HCT116 (cell line): ENCODE results near the gene NEK11. TPM values are rescaled to one million over a fixed set of nuclear protein-coding genes. Genes with fewer than 3 reads are reported as not detected.

Source experiments
- ATAC-seq: fragments of 200-7000 bp; cut with Tn5 transposase; 2 replicates; pipeline ENCODE4 v1.9.1; 2020; ENCODE audit warnings: mild to moderate bottlenecking, moderate library complexity
- BruUV-seq: library from RNA; stranded (reverse); fragments of 400-500 nt; replicated peaks from 2 replicates; lab custom pipeline; 2021; lab: Mats Ljungman, UMichigan
- CTCF ChIA-PET: fragments of 300-600 bp; sonication (Branson Sonifier 250); formaldehyde crosslinking; loops from one replicate; lab custom pipeline; 2021; ENCODE audit warnings: antibody characterized with exemption; lab: Charles Lee
- POLR2A ChIA-PET: fragments of 300-600, 350-600 bp; sonication (Branson Sonifier 250); formaldehyde crosslinking; loops from one replicate; lab custom pipeline; 2021; ENCODE audit warnings: antibody characterized with exemption; lab: Charles Lee
- RAD21 ChIA-PET, 2 experiments: fragments of 300-600 bp; sonication (Branson Sonifier 250); formaldehyde crosslinking; loops; one replicate each; lab custom pipeline; 2023; ENCODE audit warnings: low total read pairs in 2 of 2; ENCODE audit not compliant: uncharacterized antibody in 2 of 2, unreplicated experiment in 2 of 2, low non-redundant PET in 1 of 2; lab: Charles Lee
- DNase-seq: peaks from one replicate; pipeline ENCODE4 v3.0.0-alpha.2; 2010; ENCODE audit warnings: low read depth, low spot score
- H2AFZ ChIP-seq: fragments of 200-600 bp; shearing (Covaris generic), sonication (generic); 2 replicates; pipeline ENCODE4 v1.6.1; 2017; ENCODE audit warnings: low read depth, mixed run types, mixed read lengths, antibody characterized with exemption, low read length; ENCODE audit not compliant: poor library complexity, severe bottlenecking
- H3K27ac ChIP-seq: 2 replicates; pipeline ENCODE4 v1.5.1; 2012; ENCODE audit warnings: low read depth, low read length
- H3K27me3 ChIP-seq: fragments of 200-600 bp; sonication (generic); 2 replicates; pipeline ENCODE4 v1.6.1; 2016; ENCODE audit warnings: mixed run types, low read length, mixed read lengths; ENCODE audit not compliant: insufficient read depth
- H3K36me3 ChIP-seq, 2 experiments: fragments of 200-500 bp in 1 of 2; fragments of 200-600 bp in 1 of 2; sonication (Bioruptor generic) in 1 of 2; sonication (generic) in 1 of 2; 2 replicates each; pipeline versions ENCODE4 v1.5.1 to v1.6.1; 2014 to 2016; ENCODE audit warnings: low read length in 2 of 2, inconsistent platforms in 1 of 2, mixed read lengths in 1 of 2, mixed run types in 1 of 2; ENCODE audit not compliant: insufficient read depth in 2 of 2, control insufficient read depth in 1 of 2
- H3K4me1 ChIP-seq, 2 experiments: fragments of 200-600 bp in 1 of 2; sonication (generic) in 1 of 2; 2 replicates each; pipeline versions ENCODE4 v1.5.1 to v1.6.1; 2012 to 2017; ENCODE audit warnings: low read length in 2 of 2, inconsistent platforms in 1 of 2, mild to moderate bottlenecking in 1 of 2, mixed read lengths in 1 of 2, mixed run types in 1 of 2, moderate library complexity in 1 of 2; ENCODE audit not compliant: insufficient read depth in 2 of 2, control insufficient read depth in 1 of 2
- H3K4me2 ChIP-seq: fragments of 200-600 bp; sonication (generic); 2 replicates; pipeline ENCODE4 v1.6.1; 2017; ENCODE audit warnings: mixed run types, low read length, mixed read lengths
- H3K4me3 ChIP-seq, 2 experiments: fragments of 200-600 bp in 1 of 2; sonication (generic) in 1 of 2; replicated peaks in 1 of 2; 2 replicates each; pipeline ENCODE4 v1.5.1; 2011 to 2016; ENCODE audit warnings: low read length in 2 of 2, control low read depth in 1 of 2, low read depth in 1 of 2, mild to moderate bottlenecking in 1 of 2, mixed read lengths in 1 of 2, mixed run types in 1 of 2
- H3K79me2 ChIP-seq: fragments of 200-600 bp; sonication (generic); 2 replicates; pipeline ENCODE4 v1.6.1; 2017; ENCODE audit warnings: mild to moderate bottlenecking, mixed run types, low read length, moderate library complexity, mixed read lengths; ENCODE audit not compliant: insufficient read depth
- H3K9ac ChIP-seq: fragments of 200-600 bp; sonication (generic); 2 replicates; pipeline ENCODE4 v1.6.1; 2016; ENCODE audit warnings: low read length, mixed read lengths
- H3K9me2 ChIP-seq: fragments of 200-600 bp; sonication (generic), shearing (Covaris generic); 2 replicates; pipeline ENCODE4 v1.6.1; 2017; ENCODE audit warnings: mixed run types, mild to moderate bottlenecking, moderate library complexity; ENCODE audit not compliant: insufficient read depth
- H3K9me3 ChIP-seq, 2 experiments: fragments of 200-500 bp in 1 of 2; fragments of 200-600 bp in 1 of 2; sonication (Bioruptor generic) in 1 of 2; sonication (generic) in 1 of 2; 2 replicates each; pipeline ENCODE4 v1.6.1; 2014 to 2017; ENCODE audit warnings: low read length in 2 of 2, mixed read lengths in 2 of 2, inconsistent platforms in 1 of 2, low read depth in 1 of 2, mild to moderate bottlenecking in 1 of 2, mixed run types in 1 of 2, moderate library complexity in 1 of 2; ENCODE audit not compliant: control insufficient read depth in 1 of 2, insufficient read depth in 1 of 2
- H4K20me1 ChIP-seq: fragments of 200-600 bp; sonication (generic), shearing (Covaris generic); 2 replicates; pipeline ENCODE4 v1.6.1; 2017; ENCODE audit warnings: mixed run types, mild to moderate bottlenecking, moderate library complexity; ENCODE audit not compliant: insufficient read depth
- CBX3 ChIP-seq: IDR thresholded peaks from 2 replicates; pipeline ENCODE4 v1.6.1; 2012; ENCODE audit warnings: low read depth
- CTCF ChIP-seq, 3 experiments: fragments of 200-600 bp in 1 of 3; sonication (generic) in 1 of 3; IDR thresholded peaks in 2 of 3; conservative IDR thresholded peaks in 1 of 3; 2 replicates each; pipeline ENCODE4 v1.5.1; 2012 to 2017; ENCODE audit warnings: low read depth in 2 of 3, low read length in 2 of 3, antibody characterized with exemption in 1 of 3, borderline replicate concordance in 1 of 3, control low read depth in 1 of 3, mild to moderate bottlenecking in 1 of 3, mixed read lengths in 1 of 3, mixed run types in 1 of 3, moderate library complexity in 1 of 3; ENCODE audit not compliant: insufficient read depth in 1 of 3
- ELF1 ChIP-seq: IDR thresholded peaks from 2 replicates; pipeline ENCODE4 v1.6.1; 2012; ENCODE audit warnings: low read depth, borderline replicate concordance
- EZH2 ChIP-seq: fragments of 200-600 bp; sonication (generic); IDR thresholded peaks from 2 replicates; pipeline ENCODE4 v1.6.1; 2017; ENCODE audit warnings: antibody characterized with exemption, mixed run types
- EZH2phosphoT487 ChIP-seq: fragments of 200-600 bp; IDR thresholded peaks from 2 replicates; pipeline ENCODE4 v1.6.1; 2018; ENCODE audit warnings: antibody characterized with exemption, borderline replicate concordance
- FOSL1 ChIP-seq: IDR thresholded peaks from 2 replicates; pipeline ENCODE4 v1.6.1; 2012; ENCODE audit warnings: low read depth
- JUND ChIP-seq: IDR thresholded peaks from 2 replicates; pipeline ENCODE4 v1.6.1; 2012
- MAX ChIP-seq: IDR thresholded peaks from 2 replicates; pipeline ENCODE4 v1.6.1; 2012
- POLR2A ChIP-seq: IDR thresholded peaks from 2 replicates; pipeline ENCODE4 v1.7.0; 2011; ENCODE audit warnings: borderline replicate concordance; ENCODE audit not compliant: insufficient read depth, insufficient read length; ENCODE audit errors: extremely low read depth
- RAD21 ChIP-seq: IDR thresholded peaks from 2 replicates; pipeline ENCODE4 v1.6.1; 2012; ENCODE audit warnings: low read depth, mild to moderate bottlenecking
- SIN3A ChIP-seq: IDR thresholded peaks from 2 replicates; pipeline ENCODE4 v1.6.1; 2012; ENCODE audit warnings: low read depth
- TCF7L2 ChIP-seq: IDR thresholded peaks from 2 replicates; pipeline ENCODE4 v1.7.0; 2011; ENCODE audit warnings: borderline replicate concordance, inconsistent platforms; ENCODE audit not compliant: insufficient read depth, insufficient read length; ENCODE audit errors: extremely low read depth
- ZBTB33 ChIP-seq: IDR thresholded peaks from 2 replicates; pipeline ENCODE4 v1.6.1; 2011; ENCODE audit warnings: mild to moderate bottlenecking, low read length, moderate library complexity; ENCODE audit not compliant: insufficient replicate concordance; ENCODE audit errors: extremely low read depth
- ZFX ChIP-seq: fragments of 450-650 bp; IDR thresholded peaks from 2 replicates; pipeline ENCODE4 v1.6.1; 2017
- ZNF274 ChIP-seq: fragments of 200-500 bp; sonication (Bioruptor generic); IDR thresholded peaks from 2 replicates; pipeline ENCODE4 v1.6.1; 2014; ENCODE audit warnings: mild to moderate bottlenecking, low read depth, low read length, inconsistent platforms
- intact Hi-C: fragments of 100-400 bp; cut with micrococcal nuclease; formaldehyde crosslinking; loops from 2 replicates; pipeline ENCODE4 v1.10.0; 2022
- total RNA-seq: library from RNA; stranded (reverse); gene quantifications from one replicate; pipeline ENCODE4 v1.2.1, GENCODE V29; 2021; ENCODE audit not compliant: unreplicated experiment

The NEK11 gene
- total RNA-seq, 1 experiment from 2014 or later: 3.1 TPM

GRCh38 chr3:131314318-131314717 lies 287.6 kb downstream of the NEK11 start:
- POLR2A ChIA-PET: no interaction called here
- TF ChIP-seq CTCF (IDR thresholded peaks at IDR 0.05 in 2 of 3, conservative IDR thresholded peaks at IDR 0.05 in 1 of 3; ENCODE audit: borderline replicate concordance in 1 of 3, insufficient read depth in 1 of 3, low read depth in 2 of 3, low read length in 2 of 3) (no peak), POLR2A (no peak), SIN3A (no peak), FOSL1 (no peak), JUND (no peak), ZFX (no peak), EZH2phosphoT487 (no peak), TCF7L2 (no peak), ZBTB33 (no peak), ELF1 (no peak), RAD21 (no peak), MAX (no peak), ZNF274 (no peak), CBX3 (no peak), EZH2 (no peak)
- TF ChIP-seq, all 23 proteins: peak for 0
- no TSS peak for BruUV-seq
- H4K20me1 ChIP-seq: no peaks in the 10 kb centered on the region
- no peaks in the 10 kb centered on the region for H3K36me3 ChIP-seq
- no peaks in the 10 kb centered on the region for H3K79me2 ChIP-seq
- ATAC-seq: no peak
- RAD21 ChIA-PET: no interaction called here
- H3K27me3 ChIP-seq: 0 out of 2 replicates have a peak, but pooled peaks cover 8% of the 10 kb centered on the region
- DNase-seq: no peak
- no peak overlapping the region for H3K4me2 ChIP-seq
- H2AFZ ChIP-seq: no peak overlapping the region
- no peak overlapping the region for H3K27ac ChIP-seq
- intact Hi-C loops: no loop called here
- H3K4me1 ChIP-seq: no peaks in the 10 kb centered on the region
- CTCF ChIA-PET: no interaction called here
- no peaks in the 10 kb centered on the region for H3K9me3 ChIP-seq
- H3K9me2 ChIP-seq: no peaks in the 10 kb centered on the region
- no peak overlapping the region for H3K9ac ChIP-seq
- no peak overlapping the region for H3K4me3 ChIP-seq
